GM18499 (cell line): Measurements from ENCODE around the gene FHDC1.
"Not testable (repeated sequence)": the region's sequence is repeated elsewhere in the genome, so short reads cannot be mapped to it uniquely, and the experiment has no call there.

Experiments used
- ATAC-seq: cut with Tn5 transposase; IDR thresholded peaks from one replicate; pipeline ENCODE4 v1.9.1; 2021; ENCODE audit warnings: moderate number of reproducible peaks; ENCODE audit not compliant: insufficient read depth, unreplicated experiment

The FHDC1 gene

GRCh38 chr4:152935631-152936445 lies at the start of gene FHDC1:
Gene FHDC1, plus strand, starts transcription at chr4:152936323. Its CDS starts 6,735 bp downstream, at chr4:152943058.
- no peak for ATAC-seq

DNA sequence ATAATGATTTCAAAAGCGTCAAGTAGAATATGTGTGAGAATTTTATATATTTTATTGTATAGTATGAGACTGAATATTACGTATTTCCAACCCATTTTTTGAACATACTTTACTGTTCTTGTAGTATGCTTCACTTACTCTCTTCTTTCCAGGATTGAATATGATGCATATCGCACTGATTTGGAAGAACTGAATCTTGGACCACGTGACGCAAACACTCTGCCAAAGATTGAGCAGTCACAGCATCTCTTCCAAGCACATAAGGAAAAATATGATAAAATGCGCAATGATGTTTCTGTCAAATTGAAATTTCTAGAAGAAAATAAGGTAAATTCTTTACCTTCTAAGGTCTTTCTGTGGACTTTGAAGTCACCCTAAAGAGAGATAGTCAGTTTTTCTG lies 48.1 kb upstream of the FHDC1 start:
- no peak for ATAC-seq

DNA sequence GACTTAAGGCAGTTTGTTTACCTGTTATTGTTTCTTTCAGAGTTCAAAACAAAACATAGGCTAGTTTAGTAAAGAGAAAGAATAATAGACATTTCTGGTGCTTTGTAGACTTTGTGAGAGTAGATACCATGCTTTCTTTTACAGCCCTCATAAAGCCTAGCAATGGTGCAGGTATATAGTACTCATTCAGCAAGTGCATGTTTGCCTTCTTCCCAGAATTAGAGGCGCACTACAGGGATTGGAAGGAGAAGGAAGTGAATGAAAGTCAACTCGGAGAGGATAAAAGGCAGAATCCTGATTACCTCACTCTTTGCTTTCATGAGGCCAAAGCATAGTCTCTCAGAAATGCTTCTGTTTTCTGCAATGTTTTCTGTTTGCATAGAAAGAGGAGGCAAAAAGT lies 43.1 kb upstream of the FHDC1 start:
- ATAC-seq = no peak

- no peak for ATAC-seq
These were observed 41.5 kb upstream of the FHDC1 start for GRCh38 chr4:152894673-152895072.

DNA sequence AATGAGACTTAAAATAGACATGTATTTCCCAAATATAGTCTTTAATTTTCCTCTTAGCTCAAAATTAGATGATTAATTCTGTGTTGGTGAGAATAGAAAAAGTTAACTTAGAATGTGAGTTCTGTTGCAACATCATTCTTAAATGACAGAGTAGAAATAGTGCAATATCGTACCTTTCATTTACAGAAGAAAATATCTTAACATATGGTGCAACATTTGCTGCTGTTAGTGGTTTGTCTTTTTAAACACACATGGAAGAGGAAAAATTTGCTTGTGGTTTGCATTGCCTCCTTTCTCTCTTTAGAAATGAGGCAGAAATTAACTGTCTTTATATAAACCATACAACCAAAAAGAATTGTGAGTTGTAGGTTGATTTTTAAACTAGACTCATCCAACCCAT lies 39.3 kb upstream of the FHDC1 start:
- no peak for ATAC-seq

GRCh38 chr4:152898133-152898532 lies 38.0 kb upstream of the FHDC1 start:
- ATAC-seq = not testable (repeated sequence)

DNA sequence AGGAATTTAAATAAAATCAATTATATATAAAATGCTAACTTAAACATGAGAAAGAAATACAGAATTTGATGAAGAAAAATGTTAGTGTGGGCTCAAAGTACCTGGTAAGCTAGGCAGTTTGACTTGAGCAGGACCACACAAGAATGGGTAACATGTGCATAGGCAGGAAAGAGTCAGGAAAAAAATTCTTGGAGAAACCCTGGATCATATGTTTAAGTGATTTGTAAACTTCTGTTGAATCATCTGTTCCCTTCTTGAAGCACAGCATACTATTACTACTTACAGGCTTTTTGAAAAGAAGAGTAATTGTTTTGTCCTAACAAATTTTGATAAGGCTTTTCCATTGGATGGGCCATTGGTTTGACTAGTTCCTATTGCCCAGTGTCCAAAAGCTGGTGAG lies 37.5 kb upstream of the FHDC1 start:
- no peak for ATAC-seq

DNA sequence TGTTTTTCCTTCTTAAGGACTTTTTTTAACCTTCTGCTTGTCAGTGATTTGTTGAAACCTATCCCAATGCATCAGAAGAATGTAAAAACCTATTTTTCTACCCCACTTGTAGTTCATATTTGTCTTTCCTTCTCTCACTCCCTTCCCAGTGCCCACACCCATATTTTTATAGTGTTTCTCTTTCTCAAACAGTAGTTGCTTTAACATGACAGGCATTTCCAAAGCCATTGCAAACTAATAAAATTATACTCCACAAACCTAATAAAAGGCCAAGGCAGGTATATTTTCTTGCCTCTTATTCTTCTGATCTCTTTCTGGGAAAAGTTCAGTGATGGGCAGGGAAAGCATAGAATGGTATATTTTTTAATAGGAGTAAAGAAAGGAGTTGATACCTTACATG lies 35.7 kb upstream of the FHDC1 start:
- ATAC-seq = no peak

- ATAC-seq = no peak
These were observed 34.9 kb upstream of the FHDC1 start for GRCh38 chr4:152901205-152901604.

DNA sequence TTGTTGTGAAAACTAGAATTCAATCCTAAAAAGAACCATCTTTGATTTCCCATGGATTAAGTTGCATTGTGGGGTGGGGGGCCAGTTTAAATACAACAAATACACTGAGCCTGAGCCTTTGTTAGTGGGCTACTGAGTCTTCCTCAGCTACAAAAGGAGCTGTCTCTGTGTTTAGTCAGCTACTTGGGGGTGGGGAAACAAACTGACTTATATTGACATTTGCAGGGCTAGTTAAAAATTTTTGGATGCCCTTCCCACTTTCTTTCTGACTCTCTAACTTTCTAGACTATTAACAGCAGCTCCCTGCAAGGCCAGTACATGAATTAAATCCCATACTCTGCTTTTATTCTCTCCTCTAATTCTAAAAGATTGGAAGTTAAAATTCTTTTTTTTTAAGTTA lies 32.5 kb upstream of the FHDC1 start:
- ATAC-seq = no peak

DNA sequence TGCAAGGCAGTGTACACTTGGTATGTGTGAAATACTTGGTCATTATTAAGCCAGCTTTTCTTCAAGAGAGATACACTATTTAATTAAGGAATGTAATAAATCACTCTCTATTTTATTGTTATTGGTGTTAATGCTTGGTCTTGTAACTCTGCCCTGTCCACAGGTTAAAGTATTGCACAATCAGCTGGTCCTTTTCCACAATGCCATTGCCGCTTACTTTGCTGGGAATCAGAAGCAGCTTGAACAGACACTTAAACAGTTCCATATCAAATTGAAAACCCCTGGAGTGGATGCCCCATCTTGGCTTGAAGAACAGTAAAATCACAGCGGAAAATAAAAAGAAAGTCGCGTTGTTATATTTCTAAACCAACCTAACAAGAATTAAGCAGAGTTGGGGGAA lies 26.2 kb upstream of the FHDC1 start:
- no peak for ATAC-seq

DNA sequence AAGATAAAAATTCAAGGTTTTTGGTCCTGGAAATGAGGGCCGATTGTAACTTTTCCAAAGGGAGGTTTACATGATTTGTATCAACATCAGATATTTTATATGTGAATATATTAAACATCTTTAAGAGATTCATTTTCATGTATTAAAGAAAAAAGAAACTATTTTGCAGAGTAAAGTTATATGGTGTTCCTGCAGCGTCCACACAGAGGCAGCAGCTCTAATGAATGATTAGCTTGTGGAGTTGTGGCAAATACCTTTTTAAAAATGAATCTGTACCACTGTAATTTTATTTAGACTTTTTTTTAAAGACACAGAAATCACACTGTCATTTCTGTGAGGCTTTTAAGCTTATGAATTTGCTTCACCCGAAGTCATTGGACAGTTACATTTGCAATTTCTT lies 25.6 kb upstream of the FHDC1 start:
- no peak for ATAC-seq

DNA sequence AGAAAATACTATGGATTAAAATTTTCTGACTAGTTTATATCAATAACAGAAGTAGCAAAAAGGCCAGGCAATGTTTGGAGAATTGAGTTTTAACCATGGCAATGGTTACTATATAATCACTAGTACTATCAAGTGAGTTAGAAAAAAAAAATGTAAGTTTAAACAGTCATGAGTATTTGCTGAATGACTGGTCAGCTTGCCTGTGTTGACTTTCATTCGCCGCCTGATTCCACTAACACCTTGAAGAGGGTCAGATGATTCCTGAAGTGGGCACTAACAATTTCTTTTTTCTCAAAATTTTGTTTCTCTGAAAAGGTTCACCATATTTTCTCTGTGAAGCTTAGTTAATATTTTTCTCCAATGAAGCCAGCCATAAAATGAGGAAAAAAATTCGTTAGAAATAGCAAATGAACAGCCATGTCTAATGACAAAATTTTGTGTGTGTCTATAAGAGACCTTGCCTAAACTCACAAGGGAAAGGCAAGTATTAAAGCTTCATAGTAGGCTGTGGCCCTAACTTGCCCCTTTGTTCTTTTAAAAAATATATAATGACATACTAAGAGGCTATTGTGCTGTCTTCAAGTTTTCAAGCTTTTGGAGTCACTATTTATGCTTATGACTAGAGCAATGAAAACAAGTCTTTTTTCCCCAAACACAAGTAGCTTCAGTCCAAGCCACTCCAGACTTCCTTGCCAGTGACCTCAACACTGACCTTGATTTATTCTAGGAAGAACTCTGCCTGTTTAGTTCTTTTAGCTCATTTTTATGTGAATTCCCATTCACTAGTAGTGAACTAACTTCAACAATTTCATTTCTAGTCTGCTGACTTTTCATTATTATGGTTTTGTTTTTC lies 18.4 kb upstream of the FHDC1 start:
- ATAC-seq = no peak

DNA sequence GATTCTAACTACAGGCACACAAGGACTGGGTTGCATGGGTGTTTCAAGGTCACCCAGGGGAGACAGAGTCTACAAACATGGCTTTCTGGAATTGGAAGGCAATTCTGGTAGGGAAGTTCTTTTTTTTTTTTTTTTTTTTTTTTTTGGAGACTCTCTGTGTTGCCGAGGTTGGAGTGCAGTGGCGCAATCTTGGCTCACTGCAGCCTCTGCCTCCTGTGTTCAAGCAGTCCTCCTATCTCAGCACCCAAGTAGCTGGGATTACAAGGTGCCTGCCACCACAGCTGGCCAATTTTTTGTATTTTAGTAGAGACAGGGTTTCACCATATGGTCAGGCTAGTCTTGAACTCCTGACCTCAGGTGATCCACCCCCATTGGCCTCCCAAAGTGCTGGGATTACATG lies 16.3 kb upstream of the FHDC1 start:
- no peak for ATAC-seq

GRCh38 chr4:152920768-152921167 lies 15.4 kb upstream of the FHDC1 start:
- no peak for ATAC-seq

GRCh38 chr4:152921284-152921683 lies 14.8 kb upstream of the FHDC1 start:
- no peak for ATAC-seq

DNA sequence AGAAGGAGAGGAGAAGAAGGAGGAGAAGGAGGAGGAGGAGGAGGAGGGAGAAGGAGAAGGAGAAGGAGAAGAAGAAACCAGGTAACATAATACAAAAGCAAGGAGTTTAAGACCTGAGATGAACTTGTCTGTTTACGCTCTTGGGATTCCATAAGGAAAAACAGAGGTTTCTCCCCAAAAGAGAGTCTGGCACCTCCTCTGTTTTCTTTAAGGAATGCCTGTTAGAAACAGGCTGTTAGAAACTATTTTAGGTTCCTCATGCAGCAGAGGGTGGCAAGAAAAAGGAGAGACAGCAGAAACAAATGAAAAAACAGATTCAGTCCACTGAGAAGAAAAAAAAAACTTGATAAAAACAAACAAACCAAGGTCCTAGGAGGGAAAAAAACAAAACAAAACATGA lies 10.3 kb upstream of the FHDC1 start:
- ATAC-seq = no peak

DNA sequence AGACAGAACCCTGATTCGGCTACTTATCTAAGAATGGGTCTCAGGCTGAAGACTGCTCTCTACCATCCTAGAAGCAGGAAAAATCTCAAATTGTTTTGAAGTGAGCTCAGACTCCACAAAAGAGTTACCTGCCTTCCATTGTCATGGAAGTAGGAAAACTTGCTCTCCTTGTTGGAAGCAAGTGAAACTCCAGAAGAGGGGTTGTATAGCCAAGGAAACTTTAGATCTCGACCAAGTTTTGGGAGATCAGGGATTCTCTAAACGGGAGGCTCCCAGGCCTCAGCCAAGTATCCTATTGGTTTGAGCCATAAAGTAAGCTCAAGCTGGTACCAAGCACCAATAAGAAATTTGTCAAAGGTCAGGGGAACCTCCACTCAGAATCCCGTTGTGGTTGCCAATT lies 9.2 kb upstream of the FHDC1 start:
- no peak for ATAC-seq

GRCh38 chr4:152927737-152928136 lies 8.4 kb upstream of the FHDC1 start:
- ATAC-seq = no peak

- no peak for ATAC-seq
These were observed 7.8 kb upstream of the FHDC1 start for GRCh38 chr4:152928286-152928685.

GRCh38 chr4:152929888-152930287 lies 6.2 kb upstream of the FHDC1 start:
- ATAC-seq = no peak

DNA sequence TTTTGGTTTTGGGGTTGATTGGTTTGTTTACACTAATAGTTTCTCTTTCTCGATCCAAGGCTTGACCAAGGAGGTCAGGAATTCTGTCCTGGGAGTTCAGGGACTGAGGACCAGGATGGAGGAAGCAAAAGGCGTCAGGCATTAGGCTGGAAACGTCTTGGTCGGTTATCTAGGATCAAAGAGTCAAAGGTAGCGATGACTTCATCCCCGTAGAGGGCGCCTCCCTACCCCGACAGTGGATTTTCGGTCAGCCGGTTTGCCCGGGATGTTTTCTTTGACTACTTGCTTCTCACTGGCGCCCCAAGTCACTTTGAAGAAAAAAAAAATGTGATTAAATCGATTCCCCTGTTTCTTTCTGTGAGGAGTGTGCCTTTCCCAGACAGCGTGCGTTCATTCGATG lies 980 bp upstream of the FHDC1 start:
- ATAC-seq = no peak
